Astrocyte (in vitro differentiated cells and primary cell): ENCODE results near the gene TNFRSF8. TPM values are rescaled to one million over a fixed set of nuclear protein-coding genes. Genes with fewer than 3 reads are reported as not detected.
A peak's percentile ranks its signal among the peaks of the same experiment; 100 is the strongest.

Experiments used
- DNase-seq: peaks from one replicate; pipeline ENCODE4 v3.0.0-alpha.2; 2010; ENCODE audit warnings: low read depth
- FAIRE-seq: peaks from 2 replicates; lab custom pipeline; 2011; peaks lifted over from hg19 to GRCh38; lab: Jason Lieb, UNC
- H2AFZ ChIP-seq: 2 replicates; pipeline ENCODE4 v1.6.0; 2012; ENCODE audit warnings: low read depth, low read length, inconsistent platforms
- H3K27ac ChIP-seq: 2 replicates; pipeline ENCODE4 v1.5.1; 2011; ENCODE audit warnings: low read depth, low read length, inconsistent platforms
- H3K27me3 ChIP-seq: 2 replicates; pipeline ENCODE4 v1.6.0; 2011; ENCODE audit warnings: low read length, inconsistent platforms; ENCODE audit not compliant: insufficient read depth
- H3K36me3 ChIP-seq: 2 replicates; pipeline ENCODE4 v1.5.1; 2011; ENCODE audit warnings: low read length, inconsistent platforms; ENCODE audit not compliant: insufficient read depth
- H3K4me1 ChIP-seq: 2 replicates; pipeline ENCODE4 v1.5.1; 2011; ENCODE audit warnings: low read length, inconsistent platforms; ENCODE audit not compliant: insufficient read depth
- H3K4me2 ChIP-seq: 2 replicates; pipeline ENCODE4 v1.6.0; 2012; ENCODE audit warnings: low read length, inconsistent platforms
- H3K4me3 ChIP-seq: 2 replicates; pipeline ENCODE4 v1.5.1; 2011; ENCODE audit warnings: low read depth, mild to moderate bottlenecking, low read length, inconsistent platforms; ENCODE audit not compliant: insufficient read depth
- H3K79me2 ChIP-seq: 2 replicates; pipeline ENCODE4 v1.6.0; 2012; ENCODE audit warnings: mild to moderate bottlenecking, low read length, inconsistent platforms; ENCODE audit not compliant: insufficient read depth
- H3K9ac ChIP-seq: 2 replicates; pipeline ENCODE4 v1.6.0; 2012; ENCODE audit warnings: mild to moderate bottlenecking, low read length, inconsistent platforms
- H3K9me3 ChIP-seq: 2 replicates; pipeline ENCODE4 v1.5.1; 2012; ENCODE audit warnings: low read depth, mild to moderate bottlenecking, low read length, inconsistent platforms; ENCODE audit not compliant: insufficient read depth
- H4K20me1 ChIP-seq: 2 replicates; pipeline ENCODE4 v1.6.0; 2012; ENCODE audit warnings: low read length, inconsistent platforms; ENCODE audit not compliant: insufficient read depth
- H3K27ac Mint-ChIP-seq: one replicate; pipeline ENCODE4 v1.8.0; 2021; ENCODE audit warnings: mild to moderate bottlenecking, mixed read lengths; ENCODE audit not compliant: unreplicated experiment
- H3K27me3 Mint-ChIP-seq: one replicate; pipeline ENCODE4 v1.8.0; 2021; ENCODE audit warnings: low read depth, mixed read lengths; ENCODE audit not compliant: unreplicated experiment
- H3K36me3 Mint-ChIP-seq: one replicate; pipeline ENCODE4 v1.8.0; 2021; ENCODE audit warnings: low read depth, mixed read lengths; ENCODE audit not compliant: unreplicated experiment
- H3K4me1 Mint-ChIP-seq: one replicate; pipeline ENCODE4 v1.8.0; 2021; ENCODE audit warnings: low read depth, mixed read lengths; ENCODE audit not compliant: unreplicated experiment
- H3K4me3 Mint-ChIP-seq: one replicate; pipeline ENCODE4 v1.8.0; 2021; ENCODE audit warnings: mild to moderate bottlenecking, moderate library complexity, mixed read lengths; ENCODE audit not compliant: unreplicated experiment
- H3K9me3 Mint-ChIP-seq: one replicate; pipeline ENCODE4 v1.8.0; 2021; ENCODE audit warnings: mild to moderate bottlenecking, mixed read lengths; ENCODE audit not compliant: unreplicated experiment
- CTCF ChIP-seq: IDR thresholded peaks from 2 replicates; pipeline ENCODE4 v1.5.1; 2011; ENCODE audit warnings: low read depth, mild to moderate bottlenecking, inconsistent platforms, low read length, moderate library complexity; ENCODE audit not compliant: insufficient read depth
- EZH2 ChIP-seq: IDR thresholded peaks from 2 replicates; pipeline ENCODE4 v1.6.1; 2012; ENCODE audit warnings: mild to moderate bottlenecking, low read length, inconsistent platforms; ENCODE audit not compliant: insufficient read depth
- total RNA-seq: library from RNA; stranded (reverse); gene quantifications from 2 replicates; pipeline ENCODE4 v1.2.1, GENCODE V29; 2021

The TNFRSF8 gene
- total RNA-seq, 1 donor from 2014 or later = 0.16 TPM

DNA sequence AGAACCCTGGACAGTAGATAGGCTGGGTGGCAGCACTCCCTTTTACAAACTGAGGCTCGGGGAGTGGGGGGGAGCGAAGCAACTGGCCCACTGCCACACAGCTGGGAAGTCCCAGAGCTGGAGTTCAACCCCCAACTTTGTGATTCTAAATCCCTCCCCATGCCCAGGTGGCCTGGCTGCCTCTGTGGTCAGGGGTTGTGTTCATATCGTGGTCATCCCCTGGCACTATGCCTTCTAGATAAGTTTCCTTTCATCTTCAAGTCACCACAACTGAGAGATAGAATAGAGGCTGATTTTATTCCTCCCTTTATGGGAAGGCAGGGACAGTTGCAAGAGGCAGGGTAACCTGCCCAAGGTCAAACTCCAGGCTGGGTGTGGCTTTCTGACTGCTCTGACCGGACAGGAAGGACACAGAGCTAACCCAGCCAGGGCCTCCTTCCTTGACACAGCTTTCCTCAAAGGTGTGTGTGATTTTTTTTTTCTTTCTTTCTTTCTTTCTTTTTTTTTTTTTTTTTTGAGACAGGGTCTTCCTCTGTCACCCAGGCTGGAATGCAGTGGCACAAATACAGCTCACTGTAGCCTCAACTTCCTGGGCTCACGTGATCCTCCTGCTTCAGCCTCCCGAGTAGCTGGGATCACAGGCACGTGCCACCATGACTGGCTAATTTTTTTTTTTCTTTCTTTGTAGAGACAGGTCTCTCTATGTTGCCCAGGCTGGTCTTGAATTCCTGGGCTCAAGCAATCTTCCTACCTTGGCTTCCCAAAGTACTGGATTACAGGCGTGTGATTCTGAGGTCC is 85.3 kb downstream of the TNFRSF8 start:
- Histone ChIP-seq H4K20me1 (no peaks in the 10 kb centered on the region), H3K79me2 (no peaks in the 10 kb centered on the region), H3K27ac (no peak overlapping the region), H3K4me3 (no peak overlapping the region), H3K4me1 (peaks cover 14% of the 10 kb centered on the region), H2AFZ (no peak overlapping the region), H3K9me3 (no peaks in the 10 kb centered on the region), H3K4me2 (no peak overlapping the region), H3K36me3 (no peaks in the 10 kb centered on the region), H3K27me3 (no peaks in the 10 kb centered on the region), H3K9ac (no peak overlapping the region)
- H3K4me1 Mint-ChIP-seq = peaks cover 13% of the 10 kb centered on the region
- peak; percentile 20 for DNase-seq
- FAIRE-seq = no peak
- H3K4me3 Mint-ChIP-seq = no peak overlapping the region
- TF ChIP-seq CTCF (no peak), EZH2 (no peak)
- H3K27me3 Mint-ChIP-seq = peaks cover 41% of the 10 kb centered on the region
- peaks cover 4% of the 10 kb centered on the region for H3K36me3 Mint-ChIP-seq
- H3K9me3 Mint-ChIP-seq = peaks cover 6% of the 10 kb centered on the region
- no peak overlapping the region for H3K27ac Mint-ChIP-seq

DNA sequence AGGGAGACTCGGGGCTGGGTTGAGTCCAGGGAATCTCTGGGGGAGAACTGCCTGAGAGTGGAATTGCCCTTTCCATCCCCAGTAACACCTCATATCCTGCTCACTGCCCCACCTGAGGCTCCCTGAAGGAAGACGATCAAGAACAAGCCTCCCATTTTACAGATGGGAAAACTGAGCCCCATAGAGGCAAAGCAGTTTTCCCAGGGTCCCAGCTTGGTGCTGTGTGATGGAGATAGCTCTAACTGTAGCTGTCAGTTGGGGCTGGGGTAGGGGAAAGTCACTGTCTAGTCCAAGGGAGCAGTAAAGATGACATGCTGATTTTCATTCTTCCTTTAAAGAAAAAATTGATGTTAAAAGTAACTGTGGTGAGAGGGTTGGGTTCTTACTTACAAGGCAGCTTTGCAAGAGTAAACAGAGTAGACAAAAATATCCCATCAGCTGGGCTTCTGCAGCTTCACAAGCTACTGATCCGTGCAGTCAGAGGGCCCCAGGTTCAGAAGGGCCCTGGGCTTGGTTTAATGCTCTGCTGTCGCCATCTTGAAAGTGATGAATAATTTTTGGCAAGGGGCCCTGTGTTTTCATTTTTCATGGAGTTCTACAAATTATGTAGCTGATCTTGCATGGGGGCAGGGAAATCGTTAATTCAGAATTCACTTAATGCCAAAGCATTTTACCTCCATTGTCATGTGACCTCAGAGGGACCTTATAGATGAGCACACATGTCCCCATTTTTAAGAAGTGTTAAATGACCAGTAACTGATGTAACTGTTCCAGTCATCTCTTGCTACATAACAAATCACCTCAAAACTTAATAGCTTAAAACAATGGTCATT is 86.1 kb downstream of the TNFRSF8 start:
- Histone ChIP-seq H3K9ac (no peak overlapping the region), H3K4me2 (no peak overlapping the region), H4K20me1 (no peaks in the 10 kb centered on the region), H3K4me1 (peaks cover 13% of the 10 kb centered on the region), H3K27me3 (no peaks in the 10 kb centered on the region), H3K79me2 (no peaks in the 10 kb centered on the region), H2AFZ (no peak overlapping the region), H3K27ac (no peak overlapping the region), H3K4me3 (no peak overlapping the region), H3K36me3 (no peaks in the 10 kb centered on the region), H3K9me3 (no peaks in the 10 kb centered on the region)
- Mint-ChIP-seq H3K4me3 (no peak overlapping the region), H3K27ac (no peak overlapping the region), H3K4me1 (peaks cover 15% of the 10 kb centered on the region), H3K9me3 (peaks cover 6% of the 10 kb centered on the region), H3K27me3 (peaks cover 37% of the 10 kb centered on the region), H3K36me3 (peaks cover 4% of the 10 kb centered on the region)
- no peak for TF ChIP-seq CTCF
- TF ChIP-seq EZH2 = no peak
- FAIRE-seq (no peak), DNase-seq (no peak)
